Kidney (tissue), 14 donors: ENCODE data around the gene DEAF1. TPM values are rescaled to one million over a fixed set of nuclear protein-coding genes. Genes with fewer than 3 reads are reported as not detected.

Experiments used
- DNase-seq, 5 donors: peaks; one replicate each; pipeline ENCODE4 v3.0.0-alpha.2; 2013 to 2020
- FAIRE-seq: peaks from 2 replicates; lab custom pipeline; 2012; peaks lifted over from hg19 to GRCh38; lab: Jason Lieb, UNC
- H3K27ac ChIP-seq, 2 donors: one replicate each; pipeline ENCODE4 v1.7.0; 2013; ENCODE audit warnings: low read depth in 2 of 2, low read length in 2 of 2, inconsistent platforms in 1 of 2
- H3K27me3 ChIP-seq: one replicate; pipeline ENCODE4 v1.7.1; 2013; ENCODE audit warnings: low read length, inconsistent platforms; ENCODE audit not compliant: control insufficient read depth, insufficient read depth
- H3K36me3 ChIP-seq, 3 donors: one replicate each; pipeline versions ENCODE4 v1.7.0 to v1.7.1; 2013; ENCODE audit warnings: low read length in 3 of 3, control low read depth in 1 of 3, inconsistent platforms in 1 of 3; ENCODE audit not compliant: insufficient read depth in 3 of 3, control insufficient read depth in 2 of 3
- H3K4me1 ChIP-seq, 3 donors: one replicate each; pipeline versions ENCODE4 v1.7.0 to v1.7.1; 2013; ENCODE audit warnings: low read length in 3 of 3, inconsistent platforms in 1 of 3, low read depth in 1 of 3; ENCODE audit not compliant: control insufficient read depth in 2 of 3, insufficient read depth in 2 of 3
- H3K4me3 ChIP-seq, 3 donors: one replicate each; pipeline versions ENCODE4 v1.7.0 to v1.8.1; 2013; ENCODE audit warnings: low read length in 3 of 3, control low read depth in 1 of 3, inconsistent platforms in 1 of 3
- H3K9ac ChIP-seq, 3 donors: one replicate each; pipeline versions ENCODE4 v1.7.0 to v1.7.1; 2013; ENCODE audit warnings: low read length in 3 of 3, control low read depth in 1 of 3, inconsistent platforms in 1 of 3
- H3K9me3 ChIP-seq, 3 donors: one replicate each; pipeline versions ENCODE4 v1.7.0 to v1.7.1; 2013; ENCODE audit warnings: low read length in 3 of 3, control low read depth in 1 of 3, inconsistent platforms in 1 of 3; ENCODE audit not compliant: control insufficient read depth in 2 of 3, insufficient read depth in 1 of 3
- CTCF ChIP-seq: IDR thresholded peaks from 3 replicates; pipeline ENCODE4 v1.5.1; 2012; ENCODE audit warnings: mild to moderate bottlenecking, moderate library complexity, borderline replicate concordance; ENCODE audit not compliant: insufficient read depth; ENCODE audit errors: extremely low read depth
- intact Hi-C: fragments of 100-400 bp; cut with DNase I; formaldehyde crosslinking; loops from one replicate; pipeline ENCODE4 v1.11.1; 2022
- polyA plus RNA-seq: library from polyadenylated mRNA; stranded (reverse); fragments of 350-450 nt; fragmentation: Illumina TruSeq; extraction: RNeasy Lipid Tissue Mini Kit (QIAGEN cat#74804); gene quantifications from one replicate; pipeline ENCODE4 v1.2.3, GENCODE V29; 2014; ENCODE audit warnings: low read depth, low replicate concordance; ENCODE audit not compliant: insufficient read depth
- total RNA-seq: library from RNA; stranded (reverse); fragmentation: NEBNext Ultra II Directional; extraction: Animal tissue kit (Norgen Biotek cat#: 25700); gene quantifications from one replicate; pipeline ENCODE4 v1.2.1, GENCODE V29; 2021
- donor health status: control.
- donor health status: control.
- donor health status: control.
- donor health status: control.
- donor health status: control.
- donor health status: DM: yes; HTN: yes; CAD: no.
- donor health status: Normal renal cell carcinoma (clear cell type).

DEAF1 gene
- total and polyA plus RNA-seq, 2 donors from 2014 or later = 30.2 to 54.5 TPM

DNA sequence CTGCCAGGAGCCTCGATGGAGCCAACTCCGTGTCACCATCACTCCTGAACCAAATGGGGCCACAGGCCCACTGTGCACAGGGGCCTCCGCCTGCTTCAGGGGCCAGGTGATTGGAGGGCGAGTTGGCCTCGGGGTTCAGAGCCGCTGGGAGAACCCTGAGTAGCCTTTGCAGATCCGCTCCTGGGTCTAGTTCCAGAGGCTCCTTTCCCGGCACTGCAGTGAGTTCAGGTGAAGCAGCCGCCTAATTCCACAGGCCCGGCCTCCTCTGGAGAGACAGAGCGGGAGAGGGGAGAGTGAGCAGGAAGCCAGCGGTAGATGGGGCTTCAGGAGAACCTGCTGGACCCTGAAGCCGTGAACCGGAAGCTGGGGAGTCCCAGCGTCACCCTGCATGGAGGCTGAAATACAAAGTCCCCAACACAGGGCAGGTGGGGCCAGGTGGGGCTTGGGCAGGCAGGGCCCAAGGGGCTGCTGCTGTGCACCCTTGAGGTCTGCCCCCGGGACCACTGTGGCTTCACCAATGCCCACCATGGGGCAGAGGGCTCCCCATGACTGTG lies 35.4 kb downstream of the DEAF1 start:
- no peaks in the 10 kb centered on the region for H3K27me3 ChIP-seq
- H3K9ac ChIP-seq = no peak overlapping the region
- TF ChIP-seq CTCF = no peak
- H3K27ac ChIP-seq = no peak overlapping the region
- intact Hi-C loops = no loop called here
- H3K4me3 ChIP-seq = no peak overlapping the region
- H3K36me3 ChIP-seq = peaks cover 0 to 7% (median 3%) of the 10 kb centered on the region in 3 donors
- no peaks in the 10 kb centered on the region for H3K9me3 ChIP-seq
- no peaks in the 10 kb centered on the region for H3K4me1 ChIP-seq
- DNase-seq (no peak), FAIRE-seq (no peak)

- Histone ChIP-seq H3K36me3 (peaks cover 0 to 3% (median 0%) of the 10 kb centered on the region in 3 donors), H3K9me3 (no peaks in the 10 kb centered on the region), H3K4me3 (no peak overlapping the region), H3K27ac (no peak overlapping the region), H3K9ac (no peak overlapping the region), H3K27me3 (no peaks in the 10 kb centered on the region), H3K4me1 (no peaks in the 10 kb centered on the region)
- intact Hi-C loops = no loop called here
- no peak for FAIRE-seq
- no peak for DNase-seq
- TF ChIP-seq CTCF = no peak
Measured at GRCh38 chr11:657691-658126, 37.3 kb downstream of the DEAF1 start.

DNA sequence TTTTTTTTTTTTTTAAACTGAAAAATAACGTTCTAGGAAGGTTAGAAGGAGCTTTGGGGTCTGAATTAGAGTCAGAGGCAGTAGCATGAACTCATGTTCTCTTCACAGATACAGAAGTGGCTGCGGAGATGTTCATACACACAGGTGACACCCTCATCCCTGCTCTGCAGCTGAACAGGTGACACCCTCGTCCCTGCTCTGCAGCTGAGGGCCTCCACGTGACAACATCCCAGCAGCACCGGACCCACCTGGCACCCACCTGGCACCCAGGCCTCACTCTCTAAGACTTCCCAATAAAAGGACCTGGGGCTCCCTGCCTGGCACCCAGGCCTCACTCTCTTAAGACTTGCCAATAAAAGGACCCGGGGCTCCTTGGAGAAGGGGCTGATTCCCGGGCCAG lies 38.2 kb downstream of the DEAF1 start:
- H3K27me3 ChIP-seq = no peaks in the 10 kb centered on the region
- no peak overlapping the region for H3K9ac ChIP-seq
- no peaks in the 10 kb centered on the region for H3K9me3 ChIP-seq
- intact Hi-C loops = no loop called here
- H3K4me1 ChIP-seq = no peaks in the 10 kb centered on the region
- no peak overlapping the region for H3K4me3 ChIP-seq
- FAIRE-seq (no peak), DNase-seq (no peak)
- TF ChIP-seq CTCF = no peak
- H3K36me3 ChIP-seq = peaks cover 0 to 3% (median 0%) of the 10 kb centered on the region in 3 donors
- H3K27ac ChIP-seq = no peak overlapping the region

GRCh38 chr11:656426-656825 lies 38.6 kb downstream of the DEAF1 start:
- no peak overlapping the region for H3K4me3 ChIP-seq
- no peak overlapping the region for H3K27ac ChIP-seq
- intact Hi-C loops = no loop called here
- TF ChIP-seq CTCF = no peak
- no peaks in the 10 kb centered on the region for H3K9me3 ChIP-seq
- H3K36me3 ChIP-seq = no peaks in the 10 kb centered on the region
- DNase-seq (no peak), FAIRE-seq (no peak)
- H3K27me3 ChIP-seq = no peaks in the 10 kb centered on the region
- H3K9ac ChIP-seq = no peak overlapping the region
- no peaks in the 10 kb centered on the region for H3K4me1 ChIP-seq
